HepG2 (cell line): Measurements from ENCODE around the gene AKAP8. TPM values are rescaled to one million over a fixed set of nuclear protein-coding genes. Genes with fewer than 3 reads are reported as not detected.

ENCODE experiments used
- CCAR2 ChIP-seq: fragments of 200-400 bp; formaldehyde crosslinking; optimal IDR thresholded peaks from 2 replicates; pipeline ENCODE3; 2018; ENCODE audit warnings: low read depth, mild to moderate bottlenecking, low read length, moderate library complexity
- EZH2 ChIP-seq: conservative IDR thresholded peaks from 2 replicates; pipeline ENCODE4 v1.6.1; 2012; ENCODE audit warnings: mild to moderate bottlenecking, low read depth, low read length, moderate library complexity
- IKZF1 ChIP-seq: fragments of 450-650 bp; IDR thresholded peaks from 2 replicates; pipeline ENCODE4 v1.7.1; 2016
- MATR3 ChIP-seq: sonication (generic); formaldehyde crosslinking; IDR thresholded peaks from 2 replicates; pipeline ENCODE4 v1.4.0; 2020; ENCODE audit warnings: missing genetic modification reagents
- NFYC ChIP-seq: IDR thresholded peaks from 2 replicates; pipeline ENCODE4 v1.6.1; 2016; ENCODE audit warnings: missing genetic modification reagents, missing compliant biosample characterization
- ONECUT2 ChIP-seq: sonication (generic); formaldehyde crosslinking; IDR thresholded peaks from 2 replicates; pipeline ENCODE4 v1.4.0; 2020; ENCODE audit warnings: missing genetic modification reagents
- RBM39 ChIP-seq: fragments of 200-400 bp; formaldehyde crosslinking; IDR thresholded peaks from one replicate; pipeline ENCODE4 v1.6.1; 2018; ENCODE audit warnings: antibody characterized with exemption, mild to moderate bottlenecking, low read depth, low read length; ENCODE audit not compliant: poor library complexity, severe bottlenecking
- SMARCC2 ChIP-seq: fragments of 450-650 bp; IDR thresholded peaks from 2 replicates; pipeline ENCODE4 v1.6.1; 2017; ENCODE audit warnings: antibody characterized with exemption, mild to moderate bottlenecking
- SNAPC2 ChIP-seq: sonication (generic); formaldehyde crosslinking; IDR thresholded peaks from 2 replicates; pipeline ENCODE4 v1.8.1; 2022; ENCODE audit warnings: mild to moderate bottlenecking, missing genetic modification reagents
- SRF ChIP-seq: IDR thresholded peaks from 2 replicates; pipeline ENCODE4 v1.6.1; 2011; ENCODE audit warnings: mild to moderate bottlenecking, low read depth, low read length, moderate library complexity
- ZEB1 ChIP-seq: IDR thresholded peaks from 2 replicates; pipeline ENCODE4 v1.6.1; 2012; ENCODE audit warnings: mild to moderate bottlenecking, low read depth, inconsistent platforms; ENCODE audit not compliant: insufficient replicate concordance
- ZNF121 ChIP-seq: sonication (generic); formaldehyde crosslinking; IDR thresholded peaks from 2 replicates; pipeline ENCODE4 v1.5.0; 2020; ENCODE audit warnings: mild to moderate bottlenecking, missing genetic modification reagents
- ZNF296 ChIP-seq: sonication (generic); formaldehyde crosslinking; conservative IDR thresholded peaks from 2 replicates; pipeline ENCODE4 v1.5.0; 2020; ENCODE audit warnings: mild to moderate bottlenecking, missing genetic modification reagents
- ZNF652 ChIP-seq: IDR thresholded peaks from 2 replicates; pipeline ENCODE4 v1.6.1; 2016; ENCODE audit warnings: low read depth, borderline replicate concordance
- ZNF788 ChIP-seq: sonication (generic); formaldehyde crosslinking; IDR thresholded peaks from 2 replicates; pipeline ENCODE4 v1.5.0; 2020; ENCODE audit warnings: mild to moderate bottlenecking, missing genetic modification reagents, borderline replicate concordance
- ZNF83 ChIP-seq: sonication (generic); formaldehyde crosslinking; IDR thresholded peaks from 2 replicates; pipeline ENCODE4 v1.4.0; 2020; ENCODE audit warnings: missing genetic modification reagents, mild to moderate bottlenecking, borderline replicate concordance
- polyA plus RNA-seq, 8 experiments: library from polyadenylated mRNA; depleted of rRNA in 3 of 8; stranded (reverse) in 7 of 8; unstranded in 1 of 8; fragments of >200 nt; fragmentation: Illumina TruSeq in 4 of 8; extraction: Trizol in 4 of 8; gene quantifications; 2 replicates each; pipeline versions ENCODE4 v1.2.1 to v1.2.3, GENCODE V29; 2011 to 2016; ENCODE audit warnings: low read depth in 4 of 8, missing spikeins in 1 of 8, mixed read lengths in 1 of 8; ENCODE audit not compliant: insufficient read depth in 1 of 8
- total RNA-seq, 5 experiments: library from RNA; depleted of rRNA; stranded (reverse); fragments of >200 nt; fragmentation: Illumina TruSeq; extraction: Trizol; gene quantifications; 2 replicates each; pipeline ENCODE4 v1.2.3, GENCODE V29; 2016; ENCODE audit warnings: low read depth in 1 of 5
- TF ChIP-seq, protein P1 (sequence below): sonication (generic); IDR thresholded peaks from 2 replicates; pipeline ENCODE4 v1.6.1; 2016; ENCODE audit warnings: low read depth, borderline replicate concordance
- TF ChIP-seq, protein P2 (sequence below): IDR thresholded peaks from 2 replicates; pipeline ENCODE4 v1.6.1; 2012; ENCODE audit warnings: low read depth, low read length, improper control_type of control experiment
- TF ChIP-seq, protein P3 (sequence below): sonication (generic); formaldehyde crosslinking; IDR thresholded peaks from 2 replicates; pipeline ENCODE4 v1.4.0; 2020; ENCODE audit warnings: mild to moderate bottlenecking, missing genetic modification reagents
- TF ChIP-seq, protein P4 (sequence below), 2 experiments: sonication (generic) in 1 of 2; formaldehyde crosslinking in 1 of 2; IDR thresholded peaks; 2 replicates each; pipeline versions ENCODE4 v1.4.0 to v1.6.1; 2016 to 2020; ENCODE audit warnings: borderline replicate concordance in 1 of 2, low read depth in 1 of 2, mild to moderate bottlenecking in 1 of 2, missing genetic modification reagents in 1 of 2
- TF ChIP-seq, protein P5 (sequence below): sonication (generic); formaldehyde crosslinking; IDR thresholded peaks from 2 replicates; pipeline ENCODE4 v1.4.0; 2020; ENCODE audit warnings: missing genetic modification reagents

AKAP8 gene
- total and polyA plus RNA-seq, 2 of the 13 experiments (the other 11 are each of a cell fraction or from before 2014, with no cell fraction given) = 15.9 to 22.1 TPM

DNA sequence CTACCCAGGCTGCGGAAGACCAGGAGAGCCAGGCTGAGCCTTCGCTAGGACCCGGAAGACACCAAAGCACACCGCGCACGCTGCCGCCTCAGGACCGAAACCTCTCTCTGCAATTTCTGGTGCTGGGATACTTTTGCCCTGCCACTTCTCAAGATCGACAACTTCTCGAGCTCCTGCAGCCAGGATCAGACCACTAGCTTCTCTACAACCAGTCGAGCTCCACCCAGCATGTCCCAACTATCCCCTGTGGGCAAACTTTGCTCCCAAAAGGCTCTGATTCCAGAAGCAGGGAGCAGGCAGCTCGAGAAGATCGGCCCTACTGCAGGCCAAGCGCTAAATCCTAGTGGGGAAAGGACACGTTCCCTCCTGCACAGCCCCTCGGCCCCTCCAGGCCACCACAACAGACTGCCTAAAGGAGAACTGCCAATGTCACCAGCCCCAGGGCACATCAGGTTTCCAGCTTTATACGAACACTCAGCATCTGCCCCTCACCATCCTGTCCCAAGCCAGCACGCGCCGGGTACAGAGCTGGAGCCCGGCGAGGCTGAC lies 979 bp downstream of the AKAP8 start (continued):
- TF ChIP-seq, protein P1, sequence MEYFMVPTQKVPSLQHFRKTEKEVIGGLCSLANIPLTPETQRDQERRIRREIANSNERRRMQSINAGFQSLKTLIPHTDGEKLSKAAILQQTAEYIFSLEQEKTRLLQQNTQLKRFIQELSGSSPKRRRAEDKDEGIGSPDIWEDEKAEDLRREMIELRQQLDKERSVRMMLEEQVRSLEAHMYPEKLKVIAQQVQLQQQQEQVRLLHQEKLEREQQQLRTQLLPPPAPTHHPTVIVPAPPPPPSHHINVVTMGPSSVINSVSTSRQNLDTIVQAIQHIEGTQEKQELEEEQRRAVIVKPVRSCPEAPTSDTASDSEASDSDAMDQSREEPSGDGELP = no peak
- TF ChIP-seq, protein P2, sequence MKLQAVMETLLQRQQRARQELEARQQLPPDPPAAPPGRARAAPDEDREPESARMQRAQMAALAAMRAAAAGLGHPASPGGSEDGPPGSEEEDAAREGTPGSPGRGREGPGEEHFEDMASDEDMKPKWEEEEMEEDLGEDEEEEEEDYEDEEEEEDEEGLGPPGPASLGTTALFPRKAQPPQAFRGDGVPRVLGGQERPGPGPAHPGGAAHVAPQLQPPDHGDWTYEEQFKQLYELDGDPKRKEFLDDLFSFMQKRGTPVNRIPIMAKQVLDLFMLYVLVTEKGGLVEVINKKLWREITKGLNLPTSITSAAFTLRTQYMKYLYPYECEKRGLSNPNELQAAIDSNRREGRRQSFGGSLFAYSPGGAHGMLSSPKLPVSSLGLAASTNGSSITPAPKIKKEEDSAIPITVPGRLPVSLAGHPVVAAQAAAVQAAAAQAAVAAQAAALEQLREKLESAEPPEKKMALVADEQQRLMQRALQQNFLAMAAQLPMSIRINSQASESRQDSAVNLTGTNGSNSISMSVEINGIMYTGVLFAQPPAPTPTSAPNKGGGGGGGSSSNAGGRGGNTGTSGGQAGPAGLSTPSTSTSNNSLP = no peak
- TF ChIP-seq EZH2 = no peak
- no peak for TF ChIP-seq SMARCC2
- no peak for TF ChIP-seq ZNF121
- TF ChIP-seq NFYC (CRISPR knock-in tag) = no peak
- TF ChIP-seq CCAR2 = no peak
- TF ChIP-seq IKZF1 = no peak
- no peak for TF ChIP-seq RBM39
- TF ChIP-seq ZNF83 = no peak
- no peak for TF ChIP-seq SRF
- TF ChIP-seq ZNF788 (CRISPR knock-in tag) = no peak
- no peak for TF ChIP-seq MATR3
- TF ChIP-seq, protein P3, sequence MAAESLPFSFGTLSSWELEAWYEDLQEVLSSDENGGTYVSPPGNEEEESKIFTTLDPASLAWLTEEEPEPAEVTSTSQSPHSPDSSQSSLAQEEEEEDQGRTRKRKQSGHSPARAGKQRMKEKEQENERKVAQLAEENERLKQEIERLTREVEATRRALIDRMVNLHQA (CRISPR knock-in tag) = no peak
- TF ChIP-seq, protein P4, sequence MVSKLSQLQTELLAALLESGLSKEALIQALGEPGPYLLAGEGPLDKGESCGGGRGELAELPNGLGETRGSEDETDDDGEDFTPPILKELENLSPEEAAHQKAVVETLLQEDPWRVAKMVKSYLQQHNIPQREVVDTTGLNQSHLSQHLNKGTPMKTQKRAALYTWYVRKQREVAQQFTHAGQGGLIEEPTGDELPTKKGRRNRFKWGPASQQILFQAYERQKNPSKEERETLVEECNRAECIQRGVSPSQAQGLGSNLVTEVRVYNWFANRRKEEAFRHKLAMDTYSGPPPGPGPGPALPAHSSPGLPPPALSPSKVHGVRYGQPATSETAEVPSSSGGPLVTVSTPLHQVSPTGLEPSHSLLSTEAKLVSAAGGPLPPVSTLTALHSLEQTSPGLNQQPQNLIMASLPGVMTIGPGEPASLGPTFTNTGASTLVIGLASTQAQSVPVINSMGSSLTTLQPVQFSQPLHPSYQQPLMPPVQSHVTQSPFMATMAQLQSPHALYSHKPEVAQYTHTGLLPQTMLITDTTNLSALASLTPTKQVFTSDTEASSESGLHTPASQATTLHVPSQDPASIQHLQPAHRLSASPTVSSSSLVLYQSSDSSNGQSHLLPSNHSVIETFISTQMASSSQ (IDR thresholded peaks at IDR 0.05; ENCODE audit: low read depth) = no peak
- TF ChIP-seq, protein P4 (CRISPR knock-in tag; IDR thresholded peaks at IDR 0.05; ENCODE audit: borderline replicate concordance) = no peak
- TF ChIP-seq ZNF652 (CRISPR knock-in tag) = no peak
- TF ChIP-seq, protein P5, sequence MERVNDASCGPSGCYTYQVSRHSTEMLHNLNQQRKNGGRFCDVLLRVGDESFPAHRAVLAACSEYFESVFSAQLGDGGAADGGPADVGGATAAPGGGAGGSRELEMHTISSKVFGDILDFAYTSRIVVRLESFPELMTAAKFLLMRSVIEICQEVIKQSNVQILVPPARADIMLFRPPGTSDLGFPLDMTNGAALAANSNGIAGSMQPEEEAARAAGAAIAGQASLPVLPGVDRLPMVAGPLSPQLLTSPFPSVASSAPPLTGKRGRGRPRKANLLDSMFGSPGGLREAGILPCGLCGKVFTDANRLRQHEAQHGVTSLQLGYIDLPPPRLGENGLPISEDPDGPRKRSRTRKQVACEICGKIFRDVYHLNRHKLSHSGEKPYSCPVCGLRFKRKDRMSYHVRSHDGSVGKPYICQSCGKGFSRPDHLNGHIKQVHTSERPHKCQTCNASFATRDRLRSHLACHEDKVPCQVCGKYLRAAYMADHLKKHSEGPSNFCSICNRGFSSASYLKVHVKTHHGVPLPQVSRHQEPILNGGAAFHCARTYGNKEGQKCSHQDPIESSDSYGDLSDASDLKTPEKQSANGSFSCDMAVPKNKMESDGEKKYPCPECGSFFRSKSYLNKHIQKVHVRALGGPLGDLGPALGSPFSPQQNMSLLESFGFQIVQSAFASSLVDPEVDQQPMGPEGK (CRISPR knock-in tag) = no peak
- TF ChIP-seq ZNF296 = peak; percentile 38; the same call in 1 of the 2 replicates
- TF ChIP-seq ZEB1 = no peak
- TF ChIP-seq SNAPC2 (CRISPR knock-in tag) = no peak
- no peak for TF ChIP-seq ONECUT2 (CRISPR knock-in tag)
